Activated naive CD4-positive, alpha-beta T cell treated with anti-CD3 and anti-CD28 coated beads, Interleukin-2, amount 50 U/mL, for 24 hours (primary cell): ENCODE measurements around the gene TECTA.
"Not testable (repeated sequence)": the region's sequence is repeated elsewhere in the genome, so short reads cannot be mapped to it uniquely, and the experiment has no call there.

Source experiments
- H3K27ac Mint-ChIP-seq: one replicate; pipeline ENCODE4 v1.8.0; 2021; ENCODE audit warnings: mild to moderate bottlenecking, mixed read lengths
- H3K27me3 Mint-ChIP-seq: one replicate; pipeline ENCODE4 v1.8.0; 2021; ENCODE audit warnings: mixed read lengths
- H3K36me3 Mint-ChIP-seq: one replicate; pipeline ENCODE4 v1.8.0; 2021; ENCODE audit warnings: mixed read lengths
- H3K4me1 Mint-ChIP-seq: one replicate; pipeline ENCODE4 v1.8.0; 2021; ENCODE audit warnings: mixed read lengths
- H3K4me3 Mint-ChIP-seq: one replicate; pipeline ENCODE4 v1.8.0; 2021; ENCODE audit warnings: mild to moderate bottlenecking, mixed read lengths
- H3K9me3 Mint-ChIP-seq: one replicate; pipeline ENCODE4 v1.8.0; 2021; ENCODE audit warnings: mixed read lengths

The TECTA gene

GRCh38 chr11:121214861-121215260 is 113.8 kb downstream of the TECTA start:
- H3K36me3 Mint-ChIP-seq = no peaks in the 10 kb centered on the region
- H3K9me3 Mint-ChIP-seq = no peaks in the 10 kb centered on the region
- H3K27me3 Mint-ChIP-seq = peaks cover 12% of the 10 kb centered on the region
- H3K27ac Mint-ChIP-seq = no peak overlapping the region
- H3K4me1 Mint-ChIP-seq = no peaks in the 10 kb centered on the region
- H3K4me3 Mint-ChIP-seq = no peak overlapping the region

- Mint-ChIP-seq H3K4me1 (no peaks in the 10 kb centered on the region), H3K27ac (no peak overlapping the region), H3K27me3 (peaks cover 5% of the 10 kb centered on the region), H3K36me3 (no peaks in the 10 kb centered on the region), H3K9me3 (no peaks in the 10 kb centered on the region), H3K4me3 (no peak overlapping the region)
These were observed 120.6 kb downstream of the TECTA start for GRCh38 chr11:121221496-121222200.

GRCh38 chr11:121223161-121223560 is 122.1 kb downstream of the TECTA start:
- peaks cover 5% of the 10 kb centered on the region for H3K27me3 Mint-ChIP-seq
- no peaks in the 10 kb centered on the region for H3K4me1 Mint-ChIP-seq
- H3K36me3 Mint-ChIP-seq = no peaks in the 10 kb centered on the region
- H3K4me3 Mint-ChIP-seq = no peak overlapping the region
- no peaks in the 10 kb centered on the region for H3K9me3 Mint-ChIP-seq
- no peak overlapping the region for H3K27ac Mint-ChIP-seq

- Mint-ChIP-seq H3K9me3 (no peaks in the 10 kb centered on the region), H3K36me3 (no peaks in the 10 kb centered on the region), H3K27me3 (peaks cover 10% of the 10 kb centered on the region), H3K27ac (no peak overlapping the region), H3K4me3 (no peak overlapping the region), H3K4me1 (no peaks in the 10 kb centered on the region)
These were observed 124.3 kb downstream of the TECTA start for GRCh38 chr11:121225382-121225781.

GRCh38 chr11:121226415-121227263 is 125.6 kb downstream of the TECTA start:
- no peaks in the 10 kb centered on the region for H3K36me3 Mint-ChIP-seq
- no peak overlapping the region for H3K27ac Mint-ChIP-seq
- H3K27me3 Mint-ChIP-seq = peaks cover 11% of the 10 kb centered on the region
- H3K4me3 Mint-ChIP-seq = no peak overlapping the region
- H3K4me1 Mint-ChIP-seq = no peaks in the 10 kb centered on the region
- H3K9me3 Mint-ChIP-seq = no peaks in the 10 kb centered on the region

DNA sequence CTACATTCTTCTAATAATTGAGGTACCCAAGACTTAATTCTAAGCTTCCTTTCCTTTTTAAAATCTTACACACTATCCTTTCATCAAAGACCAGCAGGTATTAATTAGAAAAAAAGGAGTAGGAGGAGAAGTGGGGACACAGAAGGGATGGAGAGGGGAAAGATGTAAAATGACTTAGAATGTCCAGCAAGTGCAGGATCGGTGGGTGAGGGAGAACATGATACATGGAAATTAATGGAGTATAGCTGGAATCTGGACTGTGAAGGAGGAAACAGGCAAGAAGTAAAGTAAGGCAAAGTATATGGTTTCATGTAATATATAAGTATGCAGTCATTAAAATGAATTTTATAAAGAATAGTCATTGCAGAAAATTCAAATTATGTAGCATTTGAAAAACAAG is 127.8 kb downstream of the TECTA start:
- Mint-ChIP-seq H3K27me3 (peaks cover 13% of the 10 kb centered on the region), H3K27ac (no peak overlapping the region), H3K9me3 (no peaks in the 10 kb centered on the region), H3K4me1 (no peaks in the 10 kb centered on the region), H3K36me3 (no peaks in the 10 kb centered on the region), H3K4me3 (no peak overlapping the region)

- Mint-ChIP-seq H3K4me3 (no peak overlapping the region), H3K36me3 (no peaks in the 10 kb centered on the region), H3K9me3 (no peaks in the 10 kb centered on the region), H3K27me3 (peaks cover 19% of the 10 kb centered on the region), H3K27ac (no peak overlapping the region), H3K4me1 (no peaks in the 10 kb centered on the region)
These were observed 128.6 kb downstream of the TECTA start for GRCh38 chr11:121229495-121230215.

DNA sequence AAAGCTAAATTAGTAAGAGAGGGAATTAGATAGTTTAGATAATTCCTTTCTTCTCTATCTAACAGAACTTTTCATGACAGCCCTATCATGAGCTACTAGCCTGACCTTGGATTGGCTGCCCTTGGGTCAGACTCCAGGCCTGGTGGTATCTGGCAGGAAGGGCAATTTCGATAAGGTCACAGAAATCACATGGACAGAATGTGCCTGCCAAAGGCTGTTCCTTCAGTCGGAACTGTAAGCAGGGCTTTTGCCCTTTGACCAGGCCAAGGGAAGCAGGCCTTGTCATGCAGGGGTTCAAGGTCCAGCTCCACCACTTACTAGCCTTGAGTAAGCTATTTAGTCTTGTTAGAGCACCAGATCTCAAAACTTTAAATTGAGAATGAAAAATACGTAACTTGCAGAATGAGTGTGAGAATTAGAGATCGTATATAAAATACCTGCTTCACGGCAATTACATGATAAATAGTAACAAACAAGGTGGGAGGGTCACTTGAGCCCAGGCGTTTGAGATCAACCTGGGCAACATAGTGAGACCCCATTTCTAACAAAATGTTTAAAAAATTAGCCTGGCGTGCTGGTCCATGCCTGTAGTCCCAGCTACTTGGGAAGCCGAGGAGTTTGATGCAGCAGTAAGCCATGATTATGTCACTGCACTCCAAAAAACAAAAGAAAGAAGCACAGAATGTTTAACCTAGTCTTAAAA is 130.7 kb downstream of the TECTA start:
- Mint-ChIP-seq H3K9me3 (no peaks in the 10 kb centered on the region), H3K36me3 (no peaks in the 10 kb centered on the region), H3K27me3 (peaks cover 17% of the 10 kb centered on the region), H3K4me1 (no peaks in the 10 kb centered on the region), H3K4me3 (no peak overlapping the region), H3K27ac (no peak overlapping the region)

DNA sequence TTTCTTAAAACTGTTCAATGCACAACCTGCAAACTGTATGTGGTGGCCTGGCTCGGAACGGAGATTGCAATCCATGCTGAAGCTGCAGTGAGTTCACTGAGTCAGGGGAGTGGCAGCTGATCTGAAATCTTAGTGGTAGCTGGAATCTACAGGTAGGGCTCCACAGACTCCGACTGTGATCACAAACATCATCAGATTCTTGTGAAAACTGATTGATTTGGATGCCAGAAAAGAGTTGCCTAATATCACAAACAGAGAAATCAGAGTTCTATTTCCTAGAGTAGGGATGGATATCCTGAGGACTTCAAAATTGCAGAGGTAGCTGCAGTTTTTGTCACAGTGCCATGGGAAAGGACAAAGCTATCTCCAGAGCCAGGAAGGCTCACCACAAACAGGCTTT is 134.0 kb downstream of the TECTA start:
- Mint-ChIP-seq H3K9me3 (no peaks in the 10 kb centered on the region), H3K27ac (no peak overlapping the region), H3K4me1 (no peaks in the 10 kb centered on the region), H3K36me3 (no peaks in the 10 kb centered on the region), H3K27me3 (peaks cover 15% of the 10 kb centered on the region), H3K4me3 (no peak overlapping the region)

GRCh38 chr11:121236115-121237001 is 135.3 kb downstream of the TECTA start:
- no peak overlapping the region for H3K4me3 Mint-ChIP-seq
- no peak overlapping the region for H3K27ac Mint-ChIP-seq
- no peaks in the 10 kb centered on the region for H3K4me1 Mint-ChIP-seq
- no peaks in the 10 kb centered on the region for H3K9me3 Mint-ChIP-seq
- peaks cover 13% of the 10 kb centered on the region for H3K27me3 Mint-ChIP-seq
- no peaks in the 10 kb centered on the region for H3K36me3 Mint-ChIP-seq

- peaks cover 13% of the 10 kb centered on the region for H3K27me3 Mint-ChIP-seq
- not testable (repeated sequence) for H3K4me3 Mint-ChIP-seq, H3K27ac Mint-ChIP-seq, H3K36me3 Mint-ChIP-seq, H3K4me1 Mint-ChIP-seq, H3K9me3 Mint-ChIP-seq
These were observed 136.2 kb downstream of the TECTA start for GRCh38 chr11:121237247-121237646.

GRCh38 chr11:121237686-121238658 is 136.9 kb downstream of the TECTA start:
- Mint-ChIP-seq H3K4me1 (no peaks in the 10 kb centered on the region), H3K4me3 (no peak overlapping the region), H3K27me3 (peaks cover 13% of the 10 kb centered on the region), H3K9me3 (no peaks in the 10 kb centered on the region), H3K27ac (no peak overlapping the region), H3K36me3 (no peaks in the 10 kb centered on the region)

DNA sequence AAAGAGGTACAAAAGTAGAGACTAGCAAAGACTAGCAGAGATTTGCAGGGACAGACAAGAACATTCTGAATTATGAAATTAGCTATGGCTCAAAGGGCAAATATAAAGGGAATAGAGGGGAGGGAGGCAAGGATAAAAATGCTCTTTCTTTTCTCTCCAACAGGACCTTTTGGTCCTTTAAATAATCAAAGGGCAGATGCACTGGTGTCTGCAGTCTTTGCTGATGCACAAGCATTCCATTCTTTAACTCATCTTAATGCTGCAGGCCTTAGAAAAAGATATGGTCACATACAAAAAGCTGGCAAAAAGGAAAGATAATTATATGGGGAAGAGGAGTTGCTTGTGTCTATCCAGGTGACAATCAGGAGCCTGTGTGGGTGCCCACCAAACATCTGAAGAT is 137.9 kb downstream of the TECTA start:
- H3K4me3 Mint-ChIP-seq = no peak overlapping the region
- H3K9me3 Mint-ChIP-seq = no peaks in the 10 kb centered on the region
- no peaks in the 10 kb centered on the region for H3K36me3 Mint-ChIP-seq
- H3K4me1 Mint-ChIP-seq = no peaks in the 10 kb centered on the region
- no peak overlapping the region for H3K27ac Mint-ChIP-seq
- H3K27me3 Mint-ChIP-seq = peaks cover 10% of the 10 kb centered on the region

GRCh38 chr11:121240001-121240400 is 139.0 kb downstream of the TECTA start:
- not testable (repeated sequence) for H3K4me3 Mint-ChIP-seq, H3K27me3 Mint-ChIP-seq, H3K27ac Mint-ChIP-seq, H3K4me1 Mint-ChIP-seq, H3K36me3 Mint-ChIP-seq, H3K9me3 Mint-ChIP-seq
